GM21825 (cell line): Measurements from ENCODE around the gene NRP2.

Experiments
- ATAC-seq: cut with Tn5 transposase; IDR thresholded peaks from one replicate; pipeline ENCODE4 v1.9.1; 2021; ENCODE audit warnings: mild to moderate bottlenecking, moderate library complexity; ENCODE audit not compliant: unreplicated experiment

Gene NRP2

DNA sequence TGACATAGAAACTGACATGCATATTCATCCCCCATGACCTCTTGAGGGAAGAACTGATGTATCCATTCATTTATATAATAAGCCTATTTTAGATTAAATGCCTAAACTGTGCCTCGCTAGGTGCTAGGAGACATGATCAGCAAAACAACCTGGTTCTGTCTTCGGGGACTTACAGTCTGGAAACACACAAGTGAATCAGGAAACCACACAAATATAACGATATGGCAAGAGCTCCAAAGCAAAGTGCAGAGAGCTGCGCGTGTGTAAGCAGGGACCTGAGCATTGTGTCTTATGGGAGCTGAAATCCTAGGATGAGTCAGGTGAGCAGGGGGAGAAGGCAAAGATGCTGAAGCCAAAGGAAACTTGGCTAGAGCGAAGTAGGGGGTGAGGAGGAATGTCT, 120.6 kb downstream of the NRP2 start:
- no peak for ATAC-seq

DNA sequence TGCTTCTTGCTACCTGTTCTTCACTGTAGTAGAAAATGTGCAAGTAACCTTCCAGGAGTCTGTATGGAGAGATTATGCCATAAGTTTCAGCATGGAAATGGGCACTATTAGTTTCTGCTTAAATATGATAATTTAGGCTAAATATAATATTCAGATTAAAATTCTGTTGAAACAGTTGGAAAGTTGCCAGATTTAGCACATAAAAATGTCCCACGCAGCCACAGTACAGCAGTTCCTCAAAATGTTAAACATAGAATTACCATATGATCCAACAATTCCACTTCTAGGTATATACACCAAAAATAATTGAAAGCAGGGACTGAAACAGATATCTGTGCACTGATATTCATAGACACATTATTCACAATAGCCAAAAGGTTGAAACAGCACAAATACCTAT, 121.2 kb downstream of the NRP2 start:
- ATAC-seq = no peak

DNA sequence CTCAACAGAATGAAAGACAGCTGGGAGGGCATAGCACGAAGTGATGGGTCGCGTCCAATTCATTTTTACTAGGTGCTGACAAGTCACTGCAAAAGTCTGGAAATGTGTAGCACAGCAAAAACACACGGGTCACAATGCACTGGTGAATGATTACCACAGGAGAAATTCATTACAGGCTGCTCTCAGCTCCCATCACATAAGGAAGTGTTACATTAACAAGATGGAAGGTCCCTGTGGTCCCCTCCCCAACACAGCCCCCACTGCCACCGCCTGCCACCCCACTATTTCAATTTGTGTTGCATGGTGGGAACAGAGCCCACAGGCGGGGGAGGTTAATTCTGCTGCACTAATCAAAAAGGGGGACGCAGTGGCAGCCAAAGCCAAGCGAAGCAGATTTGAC, 122.8 kb downstream of the NRP2 start:
- ATAC-seq = no peak

DNA sequence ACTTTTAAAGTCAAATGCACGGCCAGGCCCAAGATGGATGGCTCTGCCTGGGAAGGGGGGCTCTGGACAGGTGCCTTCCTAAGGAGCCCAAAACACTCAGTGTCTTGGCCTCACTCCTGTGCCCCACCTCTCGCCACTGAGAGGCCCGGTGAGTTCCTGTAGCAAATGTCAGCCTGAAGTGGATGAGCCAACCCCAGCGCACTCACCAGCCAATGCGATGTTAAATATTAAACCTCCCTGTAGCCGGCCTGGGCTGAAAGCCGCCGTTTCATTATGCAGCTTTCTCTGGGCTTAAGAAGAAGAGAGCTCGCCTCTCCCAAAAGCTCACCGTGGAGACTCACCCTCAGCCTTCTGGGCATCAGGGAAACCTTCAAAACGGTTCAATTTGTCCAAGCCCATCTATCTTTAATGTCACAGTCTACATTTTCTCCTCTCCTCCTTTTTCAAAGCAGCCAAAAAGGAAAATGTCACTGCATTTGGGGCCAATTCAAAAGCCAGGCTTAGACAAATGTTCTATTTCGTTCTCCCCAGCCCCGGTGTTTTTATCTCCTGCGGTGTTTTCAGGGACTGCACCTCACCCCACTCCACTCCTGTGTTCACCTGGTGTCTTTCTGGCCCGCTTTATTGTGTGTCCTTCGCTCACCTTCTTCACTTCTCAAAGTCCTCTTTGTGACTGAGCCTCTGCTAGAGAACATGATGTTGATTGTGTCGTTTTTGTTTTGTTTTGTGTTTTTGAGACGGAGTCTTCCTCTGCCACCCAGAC, 124.0 kb downstream of the NRP2 start:
- ATAC-seq = no peak

DNA sequence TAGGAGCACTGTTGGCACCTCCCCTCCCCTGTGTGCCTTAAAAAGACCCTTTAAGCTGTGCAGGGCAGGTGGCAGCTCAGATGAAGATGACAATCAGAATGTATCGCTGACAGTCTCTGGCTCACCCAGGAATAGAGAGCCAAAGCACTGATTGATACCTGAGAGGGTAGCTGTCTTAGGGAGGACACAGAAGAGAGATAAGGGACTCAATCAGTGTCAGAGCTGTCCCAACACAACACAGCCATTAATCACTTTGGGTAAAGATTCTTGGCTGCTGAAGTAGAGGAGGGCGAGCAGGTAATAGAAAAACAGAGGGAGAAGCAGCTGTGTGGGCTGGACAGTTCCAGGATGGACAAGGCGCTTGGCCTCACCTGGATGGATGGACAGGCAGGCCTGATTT, 124.9 kb downstream of the NRP2 start:
- no peak for ATAC-seq

DNA sequence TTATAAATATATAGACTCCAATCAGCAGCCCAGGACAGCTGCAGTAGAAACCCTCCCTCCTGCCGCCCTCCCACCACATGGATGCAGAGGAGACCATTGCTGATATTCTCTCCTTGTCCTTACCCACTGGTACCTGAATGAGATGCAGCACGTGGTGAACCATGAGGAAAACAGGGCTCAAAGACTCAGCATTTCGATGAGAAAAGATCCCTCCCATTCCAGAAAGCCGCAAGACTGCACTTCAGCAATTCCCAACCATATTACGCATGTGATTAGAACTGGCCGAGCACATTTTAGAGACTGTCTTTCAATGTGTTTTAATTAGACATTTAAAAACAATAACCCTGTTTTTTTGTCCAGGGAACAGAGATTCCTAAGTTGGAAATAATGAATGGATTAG, 125.5 kb downstream of the NRP2 start:
- ATAC-seq = no peak

DNA sequence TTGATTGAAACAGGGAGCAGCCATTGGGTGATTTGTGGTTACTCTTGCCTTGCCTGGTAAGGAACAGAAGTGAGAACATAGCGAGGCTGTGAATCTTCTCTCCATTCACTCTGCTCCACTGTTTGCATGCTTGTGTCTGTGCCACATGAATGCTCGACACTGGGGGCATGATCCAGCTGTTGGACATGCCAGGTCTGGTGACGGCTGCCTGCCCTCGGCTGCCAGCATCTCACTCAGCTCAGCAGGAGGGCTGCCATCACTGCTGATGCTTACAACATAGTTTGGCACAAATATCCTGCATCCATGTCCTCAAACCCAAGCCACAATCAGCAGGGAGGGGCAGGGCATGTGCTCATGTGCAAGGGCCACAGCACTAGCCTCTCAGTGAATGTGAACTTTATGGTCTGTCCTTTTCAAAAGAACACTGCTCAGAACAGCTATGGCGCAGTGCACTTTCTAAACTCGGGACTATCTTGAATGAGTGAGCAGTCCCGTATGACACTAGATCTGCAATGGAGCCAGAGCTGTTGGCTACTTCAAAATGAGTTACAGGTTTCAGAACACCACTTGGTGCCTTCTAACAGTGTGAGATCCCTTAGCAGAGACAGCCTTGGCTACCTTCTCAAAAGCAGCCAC, 126.3 kb downstream of the NRP2 start:
- no peak for ATAC-seq

DNA sequence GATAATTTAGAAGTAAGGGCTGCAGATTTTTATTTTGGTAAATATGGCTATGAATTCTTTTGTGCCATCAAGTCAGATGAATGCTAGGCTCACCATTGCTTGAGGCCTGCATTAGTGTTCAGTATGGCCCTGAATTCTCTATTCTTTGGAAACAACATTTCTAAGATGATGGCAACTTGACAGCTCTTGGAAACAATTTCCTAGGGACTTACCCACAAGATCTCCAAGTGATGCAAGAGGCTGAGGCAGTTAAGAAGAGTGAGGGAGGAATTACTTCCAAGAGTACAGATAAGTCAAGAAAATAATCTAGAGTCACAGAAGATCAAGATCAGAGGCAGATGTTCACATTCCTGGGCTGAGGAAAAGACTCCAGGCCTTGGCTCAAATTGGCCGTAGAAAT, 129.1 kb downstream of the NRP2 start:
- no peak for ATAC-seq

DNA sequence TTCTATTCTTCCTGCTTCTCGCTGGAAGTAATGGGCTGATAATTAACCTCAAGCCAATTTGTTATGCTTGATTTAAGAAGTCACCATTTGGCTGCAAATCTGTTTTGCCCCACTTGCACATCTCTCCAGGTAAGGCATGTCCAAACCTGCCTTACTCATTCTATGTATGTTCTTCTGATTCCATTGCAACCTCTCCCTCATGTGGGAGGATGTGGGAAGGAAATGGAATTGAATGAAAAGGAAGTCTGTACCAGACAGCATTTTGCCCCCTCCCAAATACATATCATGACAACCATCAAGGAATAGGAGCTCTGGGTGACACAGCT, 131.7 kb downstream of the NRP2 start:
- no peak for ATAC-seq

DNA sequence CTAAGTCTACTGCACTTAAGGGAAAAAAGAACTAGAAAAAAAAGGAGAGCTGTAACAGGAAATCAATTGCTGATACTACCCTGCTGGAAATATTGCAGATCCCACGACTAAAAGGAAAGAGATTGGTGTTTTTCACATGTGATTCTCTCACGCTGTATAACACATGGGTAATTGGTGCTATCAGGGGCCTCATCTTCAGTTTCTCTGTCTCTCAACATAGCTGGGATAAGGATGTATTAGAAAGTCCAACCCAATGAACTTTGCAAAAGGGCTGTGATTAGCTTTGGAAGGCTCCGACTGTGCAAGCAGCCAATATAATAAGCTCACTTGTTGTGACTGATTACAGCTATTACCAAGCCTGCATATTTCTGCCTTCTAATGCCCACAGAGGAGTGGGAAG, 133.4 kb downstream of the NRP2 start:
- no peak for ATAC-seq

DNA sequence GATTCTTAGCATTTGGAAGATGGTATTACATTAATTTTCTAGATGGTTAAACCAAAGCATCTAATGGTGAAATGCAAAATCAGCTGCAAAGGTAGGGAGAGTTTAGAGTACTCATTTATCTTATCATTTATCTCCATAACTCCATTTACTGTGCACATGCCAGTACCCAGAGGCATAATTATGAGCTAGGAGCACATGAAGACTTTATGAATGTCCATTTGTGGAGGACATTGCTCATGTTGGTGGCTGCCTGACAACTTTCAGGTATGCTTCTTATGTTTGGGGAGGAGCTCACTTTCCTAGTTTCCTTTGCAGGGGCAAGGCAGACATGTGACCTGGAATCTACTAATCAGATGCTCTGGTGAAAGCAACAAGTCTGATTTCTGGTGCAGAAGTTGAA, 134.0 kb downstream of the NRP2 start:
- no peak for ATAC-seq

DNA sequence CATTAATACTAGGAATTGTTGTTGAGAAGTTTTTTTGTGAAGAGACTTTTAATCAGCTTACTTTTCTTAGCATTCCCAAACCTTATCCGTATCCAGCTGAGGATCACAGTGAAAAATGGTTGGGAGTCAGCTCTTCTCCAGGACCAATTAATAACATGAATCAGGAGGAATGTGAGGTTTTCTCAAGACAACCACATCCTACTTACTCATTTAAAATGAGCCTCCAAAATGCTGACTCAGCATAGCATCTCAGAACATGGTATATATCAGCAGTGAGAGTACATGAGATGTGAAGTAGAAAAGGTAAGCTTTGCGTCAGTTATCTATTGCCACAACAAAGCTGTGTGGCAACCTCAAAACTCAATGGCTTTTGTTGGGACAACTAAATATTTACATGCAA, 140.3 kb downstream of the NRP2 start:
- no peak for ATAC-seq

DNA sequence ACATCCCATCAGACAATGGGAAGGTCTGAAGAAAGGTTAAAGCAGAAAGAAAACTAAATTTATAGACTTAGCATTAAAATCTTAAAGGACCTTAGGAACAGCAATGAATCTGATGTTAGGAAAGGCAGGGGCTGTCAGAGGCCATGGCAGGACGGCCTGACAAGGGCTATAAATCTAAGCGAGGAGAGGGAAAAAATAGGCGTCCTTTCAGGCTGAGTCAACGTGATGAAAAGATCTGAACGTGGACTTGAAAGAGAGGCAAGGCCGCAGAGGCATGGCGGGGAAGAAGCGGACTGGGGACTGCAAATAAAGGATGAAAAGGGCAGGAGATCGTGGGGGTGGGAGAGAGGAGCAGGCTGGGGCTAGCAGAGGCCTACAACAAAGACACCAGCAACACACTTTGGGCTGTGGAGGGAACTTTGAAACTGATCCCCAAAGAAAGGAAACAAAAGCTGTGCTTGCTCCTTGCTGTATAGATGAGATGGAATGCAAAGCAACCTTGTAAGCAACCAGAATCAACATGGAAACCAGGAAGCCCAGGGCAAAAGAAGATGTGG, 145.6 kb downstream of the NRP2 start:
- ATAC-seq = no peak

DNA sequence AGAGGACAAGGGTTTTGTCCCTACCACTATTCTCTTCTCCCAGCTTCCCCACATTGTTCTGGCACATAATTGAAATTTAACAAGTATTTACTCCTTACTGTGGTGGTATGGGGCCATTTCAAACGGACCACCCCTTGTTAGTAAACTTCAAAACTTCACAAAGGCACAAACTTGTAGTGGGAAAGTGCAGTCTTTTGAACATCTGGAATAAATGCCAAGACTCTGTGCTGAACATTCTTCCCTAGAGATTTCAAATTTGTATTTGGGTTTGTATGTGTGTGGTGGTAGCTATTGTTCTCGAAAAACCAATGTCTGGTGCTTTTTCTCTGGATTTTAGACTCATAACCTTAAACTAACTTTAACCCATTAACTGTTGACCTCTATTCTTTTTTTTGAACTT, 151.6 kb downstream of the NRP2 start:
- ATAC-seq = no peak

DNA sequence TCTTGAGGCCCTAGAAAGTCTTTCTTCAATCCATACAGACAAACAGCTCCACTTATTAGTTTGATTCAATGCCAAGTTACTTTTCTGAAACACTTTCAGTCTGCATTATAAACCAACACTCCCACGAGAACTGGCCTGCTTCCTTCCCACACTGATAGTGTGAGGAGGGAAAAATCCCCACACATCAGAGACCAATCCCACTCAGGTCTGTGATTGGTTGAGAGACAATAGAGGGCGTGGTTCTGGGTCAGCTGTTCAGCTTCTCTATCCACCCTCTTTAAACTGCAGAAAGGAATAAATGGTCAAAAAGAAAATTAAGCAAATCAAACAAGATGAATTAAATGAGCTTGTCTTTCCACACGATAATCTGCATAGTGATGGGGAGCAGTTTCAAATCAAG, 152.5 kb downstream of the NRP2 start:
- ATAC-seq = no peak

DNA sequence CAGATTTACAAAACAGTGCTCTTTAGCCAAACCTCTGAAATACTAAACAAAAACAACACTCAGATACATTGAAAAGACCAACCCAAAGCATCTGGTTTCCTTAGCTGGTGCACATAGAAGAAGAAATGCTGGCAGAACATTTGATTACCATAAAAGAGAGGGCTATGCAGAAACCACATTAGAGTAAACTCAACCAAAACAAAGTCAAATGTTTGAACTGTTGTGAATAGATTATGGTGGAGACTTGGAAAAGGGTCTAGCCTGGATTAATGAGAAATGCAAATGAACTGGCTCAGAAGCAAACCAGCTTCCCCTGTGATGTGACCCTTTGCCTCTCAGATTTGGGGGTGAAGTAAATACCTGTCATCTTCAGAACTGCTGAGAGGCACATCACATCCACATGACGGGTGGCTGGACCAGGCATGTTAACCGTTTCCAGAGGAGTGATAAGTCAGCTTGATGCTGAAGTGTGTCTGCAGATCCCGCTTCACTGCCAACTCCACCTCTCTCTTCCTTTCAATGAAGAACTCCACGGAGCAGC, 153.0 kb downstream of the NRP2 start:
- ATAC-seq = no peak

DNA sequence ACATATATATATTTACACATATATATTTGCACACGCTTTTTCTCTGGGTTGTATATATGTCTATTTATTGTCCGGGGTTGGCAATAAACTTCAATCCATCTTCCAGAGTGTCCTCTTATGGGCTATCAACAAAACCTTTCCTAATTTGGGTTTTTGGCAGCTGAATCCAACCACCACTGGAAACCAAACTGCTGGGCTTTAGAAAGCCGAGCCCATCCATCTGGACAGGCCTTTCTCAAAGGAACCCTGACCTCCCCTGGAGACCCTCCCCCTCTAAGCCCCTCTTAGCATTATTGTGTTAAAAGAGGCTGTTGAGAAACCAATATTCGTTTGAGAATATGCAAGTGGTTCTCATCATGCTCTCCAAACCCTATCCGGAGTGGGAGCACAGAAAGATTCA, 153.6 kb downstream of the NRP2 start:
- no peak for ATAC-seq

DNA sequence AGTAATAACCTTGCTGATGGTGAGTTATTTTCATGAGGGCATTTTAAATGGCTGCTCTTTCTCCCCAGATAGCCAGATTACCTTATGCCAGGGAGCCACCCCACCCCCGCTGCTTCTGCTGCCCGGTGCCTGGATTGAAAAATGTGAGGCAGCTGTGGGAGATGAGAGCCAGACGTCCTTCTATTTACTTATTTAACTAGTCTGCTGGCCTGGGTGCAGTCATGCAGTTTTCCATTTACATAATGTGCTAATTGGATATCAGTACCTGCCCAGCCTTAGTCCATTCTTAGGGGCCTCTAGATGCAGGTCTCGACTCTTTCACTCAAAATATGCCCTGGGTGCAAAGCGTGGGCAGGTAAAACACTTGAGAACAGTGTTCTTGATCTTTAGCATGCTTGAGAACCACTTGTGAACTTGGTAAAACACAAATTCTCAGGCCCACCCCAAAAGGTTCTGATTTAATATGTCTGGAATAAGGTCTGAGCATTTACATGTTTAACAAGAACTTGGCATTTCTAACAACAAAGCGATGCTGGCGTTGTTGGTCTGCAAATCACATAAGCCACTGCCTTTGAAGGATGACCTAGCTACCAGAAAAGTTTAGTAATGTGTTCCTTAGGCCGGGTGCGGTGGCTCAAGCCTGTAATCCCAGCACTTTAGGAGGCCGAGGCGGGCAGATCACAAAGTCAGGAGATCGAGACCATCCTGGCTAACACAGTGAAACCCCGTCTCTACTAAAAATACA, 154.3 kb downstream of the NRP2 start:
- ATAC-seq = no peak

DNA sequence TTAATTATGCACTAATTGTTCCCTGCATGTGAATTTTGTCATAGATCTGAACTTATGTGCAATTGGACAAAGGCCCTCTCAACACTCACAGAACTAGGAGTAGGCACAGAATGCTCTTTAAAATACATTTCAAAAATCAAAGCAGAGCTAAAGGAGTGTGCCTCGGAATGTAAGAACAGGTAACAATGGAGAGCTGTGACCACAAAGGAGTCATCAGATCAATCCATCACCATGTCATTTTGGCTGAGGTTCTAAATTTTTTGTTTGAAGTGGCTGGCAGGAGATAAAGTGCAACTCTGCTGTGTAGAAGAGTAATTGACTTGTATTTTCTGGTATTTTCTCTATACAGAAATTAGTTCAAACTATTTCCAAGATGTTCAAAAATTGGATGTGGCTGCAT, 155.4 kb downstream of the NRP2 start:
- ATAC-seq = no peak

DNA sequence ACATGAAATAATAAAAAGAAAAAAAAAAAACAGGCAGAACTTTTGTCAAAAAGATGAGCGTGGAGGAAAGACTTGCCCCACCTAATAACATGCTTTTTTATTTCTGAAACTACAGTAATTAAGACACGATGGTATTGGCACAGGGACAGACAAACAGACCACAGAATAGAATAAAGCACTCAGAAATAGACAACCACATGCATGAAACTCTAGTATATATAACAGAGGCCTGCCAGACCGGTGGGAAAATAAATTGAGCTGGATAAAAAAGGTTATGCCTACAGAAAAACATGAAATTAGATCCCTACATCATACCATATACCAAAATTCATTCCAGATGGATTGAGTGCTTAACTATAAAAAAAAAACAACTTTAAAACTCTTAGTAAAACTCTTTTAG, 163.1 kb downstream of the NRP2 start:
- ATAC-seq = no peak
